Stimulated activated CD8-positive, alpha-beta memory T cell treated with anti-CD3 and anti-CD28 coated beads, Interleukin-15, amount 100 ng/mL, for 48 hours (primary cell): ENCODE results near the gene BMP8B.
"Not testable (repeated sequence)": the region's sequence is repeated elsewhere in the genome, so short reads cannot be mapped to it uniquely, and the experiment has no call there.

Source experiments
- DNase-seq, 2 donors: peaks; one replicate each; pipeline ENCODE4 v3.0.0-alpha.2; 2020; ENCODE audit warnings: low read depth in 2 of 2

The BMP8B gene

DNA sequence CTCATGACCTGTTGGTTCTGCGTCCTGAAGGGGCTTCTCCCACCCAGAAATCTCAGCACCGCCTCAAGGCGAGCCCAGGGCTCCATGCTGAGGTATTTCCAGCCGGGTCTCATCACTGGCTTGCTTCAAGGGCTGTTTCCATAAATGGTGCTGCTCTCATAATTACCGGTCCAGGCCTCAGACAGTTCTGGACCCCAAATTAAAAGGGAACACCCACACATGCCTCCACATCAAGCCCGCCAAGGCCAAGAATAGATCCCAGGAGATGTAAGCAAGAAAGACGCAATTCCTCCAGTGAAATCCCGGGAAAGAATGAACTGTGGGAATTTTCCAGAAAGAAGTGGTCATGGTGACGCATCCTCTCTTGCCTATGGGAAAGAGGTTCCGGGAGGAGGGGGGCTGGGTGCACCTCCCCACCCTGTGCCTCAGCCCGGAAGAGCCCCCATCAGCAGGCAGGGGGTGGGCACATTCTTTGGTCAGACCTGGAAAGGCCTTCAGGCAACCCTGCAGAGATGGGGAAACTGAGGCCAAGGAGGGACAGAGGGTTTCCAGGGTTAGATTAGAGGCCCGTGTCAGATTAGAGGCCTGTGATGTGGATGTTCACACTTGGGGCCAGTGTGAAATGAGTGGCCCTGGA lies 10.1 kb downstream of the BMP8B start:
- DNase-seq: not testable (repeated sequence)

DNA sequence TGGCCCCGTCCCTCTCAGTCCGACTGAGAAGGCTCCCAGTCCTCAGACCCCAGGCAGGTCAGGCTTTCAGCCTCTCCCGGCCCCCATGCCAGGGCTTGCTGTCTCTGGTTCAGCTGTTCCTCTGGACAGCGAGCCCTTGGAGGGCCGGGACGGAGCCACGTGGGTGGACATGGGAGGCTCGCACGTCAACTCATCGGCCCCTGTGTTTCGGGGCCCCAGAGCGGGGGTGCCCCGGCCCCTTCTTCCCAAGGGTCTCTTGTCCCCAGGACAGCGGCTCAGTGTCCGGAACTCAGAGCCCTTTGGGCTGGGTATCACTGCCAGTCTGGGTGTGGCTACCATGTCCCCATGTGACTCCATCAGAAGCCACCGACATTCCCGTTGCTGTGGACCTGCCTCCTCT lies 10.8 kb downstream of the BMP8B start:
- DNase-seq: not testable (repeated sequence)

DNA sequence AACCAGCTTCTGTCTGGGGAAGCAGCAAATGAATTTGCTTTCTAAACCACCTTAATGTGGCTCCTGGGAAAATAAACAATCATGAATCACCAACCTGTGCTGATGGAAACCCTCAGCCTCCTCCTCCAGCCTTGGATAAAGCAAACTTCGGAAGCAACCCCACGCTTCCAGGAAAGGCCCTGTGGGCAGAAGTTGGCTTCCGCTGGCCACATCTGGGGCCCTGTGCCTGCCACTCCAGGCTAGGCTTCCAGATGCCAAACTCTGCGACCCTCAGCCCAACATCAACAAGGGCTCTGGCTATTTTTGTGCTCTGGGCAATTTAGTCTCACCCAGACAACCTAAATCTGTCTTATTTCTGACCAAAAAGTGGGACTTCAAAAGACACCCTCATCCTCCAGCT lies 11.4 kb downstream of the BMP8B start:
- DNase-seq: no peak

DNA sequence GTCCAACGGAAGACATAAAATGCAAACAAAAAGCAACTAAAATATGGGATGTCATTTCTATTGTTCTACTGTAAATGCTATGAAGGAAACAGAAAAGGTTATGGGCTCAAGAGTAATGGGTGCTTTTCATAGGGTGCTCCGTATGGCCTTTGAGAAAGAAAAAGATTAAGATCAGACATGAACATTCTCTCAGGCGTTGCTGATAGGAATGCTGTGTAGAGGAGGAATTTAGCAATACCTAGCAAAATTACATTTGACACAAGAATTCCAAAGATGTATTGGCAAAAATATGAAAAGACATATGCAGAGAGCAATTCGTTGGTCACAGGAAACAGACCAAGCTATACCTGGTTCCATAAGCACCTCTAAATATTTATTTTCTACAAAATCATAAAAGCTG lies 11.8 kb downstream of the BMP8B start:
- no peak for DNase-seq

DNA sequence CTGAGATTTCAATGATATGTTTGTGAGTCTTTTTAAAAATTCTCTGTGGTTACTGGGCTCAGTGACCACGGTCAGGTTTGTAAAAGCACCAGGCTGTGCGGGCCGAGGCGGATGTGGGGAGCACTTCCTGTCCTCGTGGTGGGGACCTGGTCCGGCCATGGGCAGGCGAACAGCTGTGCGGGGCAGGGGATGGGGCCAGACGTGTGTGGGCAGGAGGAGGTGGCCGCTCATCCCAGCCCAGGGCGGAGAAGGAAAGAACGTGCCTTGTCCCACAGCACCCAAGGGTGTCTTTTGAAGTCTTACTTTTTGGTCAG lies 12.3 kb downstream of the BMP8B start:
- DNase-seq: no peak

DNA sequence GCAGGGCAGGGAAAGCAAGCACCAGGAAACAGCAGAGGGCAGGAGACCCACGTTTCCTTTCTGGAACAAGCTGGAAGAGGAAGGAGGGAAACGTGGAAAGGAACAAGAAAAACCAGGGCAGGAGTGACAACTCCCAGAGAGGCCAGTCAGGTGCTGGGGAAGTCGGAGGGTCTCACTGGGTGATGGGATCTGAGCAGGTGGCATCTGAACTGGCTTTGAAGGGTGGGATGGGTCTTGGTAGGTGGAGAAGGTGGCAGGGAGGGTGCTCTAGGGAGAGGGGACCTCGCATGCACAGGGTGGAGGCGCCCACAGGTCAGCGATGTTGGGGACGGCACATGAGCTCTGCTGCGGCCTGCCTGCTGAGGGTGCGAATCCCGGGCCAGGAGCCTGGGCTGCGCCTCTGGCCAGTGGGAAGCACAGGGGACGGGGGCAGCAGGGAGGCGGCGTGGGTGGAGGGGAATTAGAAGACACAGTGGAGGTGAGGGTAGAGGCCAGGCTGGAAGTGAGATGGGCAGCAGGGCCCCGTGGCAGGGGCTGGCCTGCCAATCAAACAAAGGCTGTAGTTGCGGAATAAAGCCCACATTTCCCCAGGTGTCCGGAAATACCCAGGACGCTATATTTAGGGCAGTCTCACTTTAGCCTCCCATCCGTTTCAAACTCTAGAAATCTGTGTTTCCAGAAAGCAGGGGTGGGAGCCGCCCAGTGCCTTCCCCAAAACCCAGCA lies 12.8 kb downstream of the BMP8B start:
- DNase-seq: not testable (repeated sequence)

DNA sequence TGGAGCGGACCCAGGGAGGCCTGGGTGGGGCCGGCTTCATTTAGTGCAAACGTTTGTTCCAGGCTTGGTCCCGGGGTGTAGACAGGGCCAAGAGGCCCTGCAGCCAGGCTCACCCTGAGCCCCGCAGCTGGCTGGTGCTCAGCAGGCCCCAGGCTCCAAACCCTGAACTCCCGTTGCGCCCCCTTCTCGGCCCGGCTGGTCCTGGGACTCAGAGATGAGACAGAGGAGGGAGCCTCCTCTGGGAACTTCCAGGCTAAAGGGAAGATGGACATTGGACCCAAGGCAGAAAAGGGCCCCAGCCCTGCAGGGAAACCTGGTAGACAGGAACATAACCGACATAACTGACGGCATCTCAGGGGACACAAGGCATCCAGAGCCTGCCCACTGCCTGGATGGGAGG lies 13.5 kb downstream of the BMP8B start:
- not testable (repeated sequence) for DNase-seq

DNA sequence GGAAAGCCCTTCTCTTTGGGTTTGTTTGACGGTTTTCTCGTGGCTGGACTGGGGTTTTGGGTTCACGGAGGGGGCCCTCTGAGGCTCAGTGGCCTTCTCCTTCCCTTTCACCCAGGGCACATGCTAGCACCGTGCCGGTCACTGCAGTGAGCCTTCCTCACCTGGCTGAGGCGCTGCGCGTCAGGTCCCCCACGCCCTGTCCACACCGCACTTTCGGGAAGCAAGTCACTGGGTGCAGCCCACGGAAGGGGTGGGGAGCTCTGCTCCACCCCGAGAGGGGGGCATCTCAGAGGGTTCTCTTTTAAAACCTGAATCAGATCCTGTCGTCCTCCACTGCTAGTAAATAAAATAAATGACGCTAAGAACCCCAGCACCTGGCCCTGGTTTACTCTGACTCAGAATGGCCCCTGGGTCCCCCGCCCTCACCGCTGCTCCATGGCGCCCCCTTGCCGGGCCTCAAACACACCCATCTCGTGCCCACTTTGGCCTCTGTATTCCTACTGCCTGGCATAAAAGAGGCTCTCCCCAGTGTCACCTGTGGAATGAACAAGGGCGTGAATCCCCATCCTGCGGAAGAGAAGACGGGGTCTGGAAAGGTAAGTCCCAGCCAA lies 15.2 kb downstream of the BMP8B start:
- DNase-seq: not testable (repeated sequence)

DNA sequence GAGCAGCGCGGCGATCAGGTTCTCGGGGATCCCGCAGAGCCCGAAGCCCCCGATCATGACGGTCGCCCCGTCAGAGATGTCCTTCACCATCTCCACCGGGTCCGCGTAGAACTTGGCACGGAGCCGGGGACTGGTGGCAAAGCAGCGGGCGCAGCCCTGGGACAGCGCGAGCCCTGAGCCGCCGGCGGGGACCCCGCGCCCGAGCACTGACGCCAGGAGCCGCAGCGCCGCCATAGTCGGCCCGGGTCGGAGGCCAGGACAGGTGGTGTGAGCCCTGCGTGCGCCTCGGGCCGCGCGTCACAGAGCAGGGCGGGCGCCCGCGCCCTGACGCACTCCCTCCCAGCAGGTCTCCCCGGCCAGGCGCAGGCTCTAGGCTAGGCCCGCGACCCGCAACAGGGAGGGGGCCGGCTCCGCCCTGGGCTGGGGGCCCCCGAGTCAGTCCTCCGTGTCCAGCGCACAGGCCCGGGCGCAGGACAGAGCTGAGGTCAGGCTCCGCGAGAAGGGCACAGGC lies 17.6 kb downstream of the BMP8B start, which contains the start of gene OXCT2:
Gene OXCT2, minus strand, starts transcription at position 327 of the 511 bp plus-strand sequence. Its CDS starts 93 bp downstream, at position 234.
- not testable (repeated sequence) for DNase-seq

DNA sequence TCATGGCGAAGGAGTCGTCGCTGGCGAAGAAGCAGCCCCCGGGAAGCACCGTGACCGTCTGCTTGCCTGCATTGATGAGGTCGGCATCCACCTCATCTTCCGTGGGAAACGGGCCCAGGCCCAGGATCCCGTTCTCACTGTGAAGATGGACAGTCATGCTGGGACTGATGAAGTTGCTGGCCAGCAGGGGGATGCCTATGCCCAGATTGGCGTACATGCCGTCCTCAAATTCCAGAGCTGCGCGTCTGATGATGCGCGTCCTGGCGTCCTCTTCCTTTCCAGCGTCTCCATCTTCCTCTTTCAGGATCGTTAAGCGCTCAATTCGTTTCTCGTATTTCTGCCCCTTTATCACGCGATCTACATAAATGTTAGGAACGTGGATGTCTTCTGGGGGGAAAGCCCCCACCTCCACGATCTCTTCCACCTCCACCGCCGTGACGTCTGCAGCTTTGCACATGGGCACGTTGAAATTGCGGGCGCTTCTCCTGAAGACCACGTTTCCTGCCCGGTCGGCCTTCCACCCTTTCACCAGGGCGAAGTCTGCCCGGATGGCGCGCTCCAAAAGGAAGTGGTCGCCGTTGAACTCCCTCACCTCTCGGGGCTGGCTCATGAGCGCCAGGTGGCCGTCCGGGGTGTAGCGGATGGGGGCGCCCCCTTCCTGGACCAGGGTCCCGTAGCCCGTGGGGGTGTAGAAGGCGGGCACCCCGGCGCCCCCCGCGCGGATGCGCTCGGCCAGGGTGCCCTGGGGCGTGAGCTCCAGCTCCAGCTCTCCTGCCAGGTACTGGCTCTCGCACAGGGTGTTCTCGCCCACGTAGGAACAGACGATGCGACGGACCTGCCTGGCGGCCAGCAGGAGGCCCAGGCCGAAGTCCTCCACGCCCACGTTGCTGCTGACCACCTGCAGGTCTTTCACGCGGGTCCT lies 18.3 kb downstream of the BMP8B start:
- DNase-seq: peak in 1 of 2 donors; percentile 44

DNA sequence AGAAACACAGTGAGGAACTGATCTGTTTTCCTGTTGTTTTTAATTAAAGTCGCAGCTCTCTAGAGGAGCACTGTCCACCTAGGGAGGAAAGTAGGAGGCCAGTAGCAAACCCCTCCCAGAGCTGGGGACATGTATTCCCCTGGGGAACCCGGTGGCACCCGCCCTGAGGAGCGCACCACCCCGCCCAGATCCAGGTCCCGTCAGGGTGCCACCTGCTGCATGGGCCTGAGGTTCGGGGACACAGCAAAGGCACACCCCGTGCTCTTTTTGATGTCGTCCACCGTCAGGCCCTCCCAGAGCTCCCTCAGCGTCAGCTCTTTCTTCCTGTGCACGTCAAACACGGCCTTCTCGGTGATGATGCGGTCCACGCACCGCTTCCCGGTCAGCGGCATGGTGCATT lies 19.2 kb downstream of the BMP8B start:
- not testable (repeated sequence) for DNase-seq

DNA sequence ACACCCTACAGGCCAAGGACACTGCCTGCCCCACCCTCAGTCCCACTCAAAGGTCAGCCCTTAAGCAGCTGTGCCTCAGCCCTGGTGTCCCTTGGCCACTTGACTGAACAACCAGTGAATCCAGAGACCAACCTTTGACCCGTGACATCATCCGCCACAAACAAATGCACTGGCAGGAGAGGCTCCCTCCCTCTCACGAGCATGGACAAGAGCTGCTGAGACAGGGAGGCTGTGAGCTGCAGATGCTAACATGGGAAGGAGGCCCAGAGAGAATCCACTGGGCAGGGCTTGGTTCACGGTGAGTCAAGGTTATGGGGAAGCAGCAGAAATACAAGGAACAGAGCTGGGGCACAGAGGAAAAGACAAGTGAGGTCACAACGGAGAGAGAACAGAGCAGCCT lies 22.2 kb downstream of the BMP8B start:
- DNase-seq: not testable (repeated sequence)

DNA sequence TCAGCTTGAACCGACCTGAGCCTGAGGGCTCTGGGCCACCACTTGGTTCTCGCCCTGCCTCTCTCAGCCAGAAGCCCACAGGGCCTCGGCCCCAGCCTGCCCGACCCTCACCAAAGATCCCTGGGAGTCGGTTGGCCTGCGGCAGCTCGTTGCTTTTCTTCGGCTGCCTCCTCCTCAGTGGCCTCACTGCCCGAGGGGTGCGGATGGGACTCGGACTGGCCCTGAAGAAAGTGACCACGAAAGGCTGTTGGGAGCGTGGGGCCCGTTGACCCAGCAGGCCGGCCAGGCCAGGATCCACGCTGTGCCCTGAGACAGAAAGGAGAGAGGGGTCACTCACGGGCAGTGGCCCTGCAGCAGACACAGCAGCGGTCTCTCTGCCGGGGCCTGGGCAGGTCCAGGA lies 24.2 kb downstream of the BMP8B start:
- not testable (repeated sequence) for DNase-seq

DNA sequence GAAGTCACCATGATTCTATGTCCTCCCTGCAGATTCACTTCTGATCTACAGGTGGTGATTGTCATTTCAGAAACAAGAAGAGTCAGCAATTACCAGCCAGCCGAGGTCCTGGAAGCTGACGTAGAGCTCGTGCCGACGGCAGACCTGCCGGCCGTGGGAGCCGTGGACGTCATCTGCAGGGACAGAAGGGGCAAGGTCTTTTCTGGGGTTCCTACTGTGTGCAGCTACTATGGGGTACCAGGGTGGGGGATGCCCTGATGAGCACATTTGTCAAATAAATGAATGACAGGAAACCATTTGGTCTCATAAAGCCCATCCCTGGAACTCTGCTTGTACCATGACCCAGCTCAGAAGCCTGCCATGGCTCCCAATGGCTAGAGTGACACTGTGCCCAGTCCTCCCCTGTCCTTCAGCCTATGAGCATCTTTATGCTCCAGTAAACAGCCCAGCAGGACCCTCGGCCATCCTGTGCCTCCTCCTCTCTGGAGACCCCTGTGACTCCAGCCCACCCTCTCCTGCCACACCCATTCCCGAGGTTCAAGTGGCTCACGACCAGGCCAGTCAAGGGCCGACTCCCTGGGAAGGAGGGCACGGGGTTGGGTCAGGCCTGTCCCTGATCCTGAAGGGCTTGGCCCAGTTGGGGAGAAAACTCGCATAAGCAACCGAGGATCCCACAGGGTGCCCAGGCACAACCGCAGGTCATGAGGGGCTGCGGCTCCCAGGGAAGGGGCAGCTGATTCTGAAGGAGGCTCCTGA lies 24.9 kb downstream of the BMP8B start:
- DNase-seq: not testable (repeated sequence)

DNA sequence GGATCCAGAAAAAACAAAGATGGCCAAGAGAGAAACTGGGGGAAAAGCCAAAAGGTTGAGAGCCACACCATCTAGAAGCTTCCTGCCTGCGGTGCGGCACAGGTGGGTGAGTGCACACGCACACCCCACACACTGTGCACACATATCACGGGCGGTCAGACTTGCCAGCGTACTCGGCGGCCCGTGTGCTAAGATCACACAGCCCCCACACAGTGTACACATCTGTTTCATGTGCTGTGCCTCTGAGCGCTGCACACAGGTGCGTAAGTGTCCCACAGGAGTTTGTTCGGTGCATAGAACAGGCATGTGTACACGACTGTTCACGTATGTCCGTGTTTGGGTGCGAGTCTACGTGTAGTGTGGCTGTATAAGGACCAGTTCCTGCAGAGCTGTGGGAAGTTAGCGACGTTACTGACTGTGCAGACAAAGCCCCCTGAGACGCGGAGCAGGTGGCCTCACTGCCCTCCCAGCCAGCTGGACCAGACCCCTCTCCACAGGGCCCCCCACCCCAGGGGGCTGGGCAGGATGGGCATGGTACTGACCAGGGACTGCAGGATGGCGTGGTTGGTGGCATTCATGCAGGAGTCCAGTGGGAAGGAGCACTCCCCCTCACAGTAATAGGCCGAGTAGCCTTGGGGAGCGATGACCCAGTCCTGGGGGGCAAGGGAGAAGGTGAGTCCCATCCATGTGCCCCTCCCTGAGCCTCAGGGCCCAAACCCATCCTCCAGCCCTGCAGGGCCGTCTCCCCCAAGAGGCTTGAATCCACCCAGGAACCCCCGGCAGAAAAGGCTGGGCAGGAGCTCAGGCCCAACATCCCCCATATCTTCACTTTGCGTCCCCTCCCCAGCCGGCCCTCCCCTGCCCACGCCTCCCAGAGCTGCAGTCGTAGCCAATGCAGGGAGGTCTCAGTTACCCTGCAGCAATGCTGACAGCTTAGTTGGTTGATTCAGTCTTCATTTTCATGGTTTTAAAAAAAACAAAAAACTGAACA lies 25.8 kb downstream of the BMP8B start:
- DNase-seq: no peak

DNA sequence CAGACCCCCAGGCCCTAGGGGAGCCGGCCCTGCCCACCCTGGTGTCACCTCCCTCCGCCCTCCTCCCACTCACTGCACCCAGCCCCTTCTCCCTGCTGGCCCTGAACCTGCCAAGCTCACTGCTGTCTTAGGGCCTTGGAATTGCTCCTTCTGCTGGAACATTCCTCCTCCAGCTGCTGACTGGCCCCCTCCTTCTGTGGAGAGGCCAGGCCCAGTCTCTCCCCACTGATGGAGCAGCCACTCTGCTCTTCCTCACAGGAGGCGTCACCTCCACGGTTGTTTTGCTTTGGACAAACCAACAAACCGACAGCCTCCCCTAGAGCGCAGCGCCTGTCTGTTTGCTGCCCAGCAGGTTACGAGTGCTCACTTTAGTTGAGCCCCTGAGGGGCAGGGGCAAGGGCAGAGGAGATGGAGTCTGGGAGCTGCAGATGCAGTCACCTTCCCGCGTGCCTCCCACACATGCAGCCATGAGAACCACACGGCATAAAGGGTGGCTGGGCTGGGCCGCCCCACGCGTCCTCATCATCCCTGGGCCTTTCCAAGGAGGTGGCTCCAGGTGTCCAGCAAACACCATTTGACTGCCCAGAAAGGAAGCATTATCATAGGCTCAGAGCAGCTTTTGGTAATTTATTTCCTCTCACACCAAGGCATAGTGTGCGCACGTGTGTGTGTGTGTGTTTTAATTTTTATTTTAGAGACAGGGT lies 27.0 kb downstream of the BMP8B start:
- DNase-seq: no peak

DNA sequence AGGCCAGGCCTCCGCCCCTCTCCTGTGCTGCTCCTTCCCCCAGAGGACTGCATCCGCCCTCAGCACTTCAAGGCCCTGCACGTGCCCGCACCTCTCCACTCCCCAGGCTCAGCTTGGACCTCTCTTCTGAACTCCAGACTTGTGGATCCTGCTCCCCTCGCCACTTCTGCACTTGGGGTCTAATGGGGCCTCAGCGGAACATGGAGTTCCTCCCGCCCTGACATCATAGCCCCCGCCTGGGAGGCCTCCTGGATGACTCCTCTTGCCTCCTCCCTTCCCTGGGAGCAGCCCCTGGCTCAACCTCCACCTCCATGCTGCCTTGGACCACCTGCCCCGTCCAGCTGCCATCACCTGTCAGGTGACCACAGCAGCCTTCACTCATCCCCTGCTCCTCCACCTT lies 27.6 kb downstream of the BMP8B start:
- DNase-seq: no peak

DNA sequence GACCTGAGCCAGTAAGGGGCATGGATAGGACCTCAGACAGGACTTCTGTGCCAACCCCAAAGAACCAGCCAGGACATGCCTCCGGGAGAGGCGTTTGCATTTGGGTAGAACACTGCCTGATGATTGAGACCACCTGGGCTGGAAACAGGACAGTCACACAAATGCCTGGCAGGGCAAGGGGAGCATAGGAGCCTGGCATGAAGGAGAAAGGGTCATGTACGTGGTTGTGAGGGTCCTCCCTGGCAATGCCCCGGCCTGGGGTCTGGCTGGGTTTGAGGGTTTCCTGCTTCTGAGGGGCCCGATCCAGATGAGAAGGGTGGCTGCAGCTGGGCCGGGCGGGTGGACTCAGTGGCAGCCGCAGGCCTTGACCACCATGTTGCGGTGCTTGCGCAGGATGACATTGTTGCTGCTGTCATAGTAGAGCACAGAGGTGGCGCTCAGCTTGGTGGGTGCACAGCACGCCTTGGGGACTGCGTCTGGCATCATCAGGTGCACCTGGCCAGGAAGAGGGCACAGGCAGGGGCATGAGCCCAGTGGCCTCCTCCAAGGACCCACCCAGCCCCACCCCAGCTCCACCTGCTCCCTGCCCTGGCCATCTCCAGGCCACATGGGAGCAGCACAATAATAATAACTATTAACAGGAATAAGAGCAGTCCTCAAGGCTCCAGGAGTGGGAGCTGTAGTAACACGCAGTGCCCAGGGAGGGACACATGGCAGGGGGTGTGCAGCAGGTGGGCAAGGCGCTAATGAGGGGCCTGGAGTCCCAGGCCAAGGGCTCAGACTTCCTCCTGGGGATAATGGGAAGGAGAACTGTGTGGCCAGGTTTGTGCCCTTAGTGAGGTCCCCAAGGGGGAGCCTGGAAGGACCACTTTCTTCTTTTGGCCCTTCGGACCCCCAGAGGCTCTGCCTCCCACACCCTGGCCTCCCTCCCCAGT lies 28.3 kb downstream of the BMP8B start:
- no peak for DNase-seq
